HG03135 (cell line): Measurements from ENCODE around the gene ZCCHC10.
"Not testable (repeated sequence)": the region's sequence is repeated elsewhere in the genome, so short reads cannot be mapped to it uniquely, and the experiment has no call there.

Experiments used
- ATAC-seq: cut with Tn5 transposase; IDR thresholded peaks from one replicate; pipeline ENCODE4 v1.9.1; 2021; ENCODE audit warnings: mild to moderate bottlenecking, moderate library complexity; ENCODE audit not compliant: unreplicated experiment

Gene ZCCHC10

GRCh38 chr5:133046560-133046959 is 20.2 kb upstream of the ZCCHC10 start:
- ATAC-seq: not testable (repeated sequence)

GRCh38 chr5:133041910-133042309 is 15.6 kb upstream of the ZCCHC10 start:
- no peak for ATAC-seq

- ATAC-seq: no peak
Measured at GRCh38 chr5:133041157-133041784, 14.9 kb upstream of the ZCCHC10 start.

- not testable (repeated sequence) for ATAC-seq
Measured at GRCh38 chr5:133036677-133037076, 10.3 kb upstream of the ZCCHC10 start.

GRCh38 chr5:133035224-133035623 is 8.9 kb upstream of the ZCCHC10 start:
- no peak for ATAC-seq

GRCh38 chr5:133034064-133034463 is 7.7 kb upstream of the ZCCHC10 start:
- ATAC-seq: no peak

GRCh38 chr5:133032852-133033742 is 6.7 kb upstream of the ZCCHC10 start:
- no peak for ATAC-seq

GRCh38 chr5:133030343-133031005 is 4.1 kb upstream of the ZCCHC10 start:
- ATAC-seq: no peak

- no peak for ATAC-seq
Measured at GRCh38 chr5:133029416-133029815, 3.1 kb upstream of the ZCCHC10 start.

- no peak for ATAC-seq
Measured at GRCh38 chr5:133026664-133027153, 360 bp upstream of the ZCCHC10 start.

- not testable (repeated sequence) for ATAC-seq
Measured at GRCh38 chr5:133019471-133019870, 6.9 kb downstream of the ZCCHC10 start.

GRCh38 chr5:133017964-133018363 is 8.4 kb downstream of the ZCCHC10 start:
- ATAC-seq: no peak

GRCh38 chr5:133015466-133015865 is 10.9 kb downstream of the ZCCHC10 start:
- ATAC-seq: no peak

GRCh38 chr5:133008455-133008854 is 17.9 kb downstream of the ZCCHC10 start:
- ATAC-seq: not testable (repeated sequence)

- no peak for ATAC-seq
Measured at GRCh38 chr5:133006653-133007052, 19.7 kb downstream of the ZCCHC10 start.

- no peak for ATAC-seq
Measured at GRCh38 chr5:132999246-132999645, 27.1 kb downstream of the ZCCHC10 start.

- no peak for ATAC-seq
Measured at GRCh38 chr5:132998556-132998955, 27.8 kb downstream of the ZCCHC10 start.

- no peak for ATAC-seq
Measured at GRCh38 chr5:132996307-132996706, 30.0 kb downstream of the ZCCHC10 start.

GRCh38 chr5:132987531-132988408 is 38.6 kb downstream of the ZCCHC10 start:
- ATAC-seq: no peak

- not testable (repeated sequence) for ATAC-seq
Measured at GRCh38 chr5:132982971-132983370, 43.4 kb downstream of the ZCCHC10 start.
